ENCODE results near the gene TIMM50. TPM values are rescaled to one million over a fixed set of nuclear protein-coding genes. Genes with fewer than 3 reads are reported as not detected.

The TIMM50 gene
- total and polyA plus RNA-seq, 2 of the 8 experiments (the other 6 are each of a cell fraction or from before 2014, with no cell fraction given) = 155 to 187 TPM

DNA sequence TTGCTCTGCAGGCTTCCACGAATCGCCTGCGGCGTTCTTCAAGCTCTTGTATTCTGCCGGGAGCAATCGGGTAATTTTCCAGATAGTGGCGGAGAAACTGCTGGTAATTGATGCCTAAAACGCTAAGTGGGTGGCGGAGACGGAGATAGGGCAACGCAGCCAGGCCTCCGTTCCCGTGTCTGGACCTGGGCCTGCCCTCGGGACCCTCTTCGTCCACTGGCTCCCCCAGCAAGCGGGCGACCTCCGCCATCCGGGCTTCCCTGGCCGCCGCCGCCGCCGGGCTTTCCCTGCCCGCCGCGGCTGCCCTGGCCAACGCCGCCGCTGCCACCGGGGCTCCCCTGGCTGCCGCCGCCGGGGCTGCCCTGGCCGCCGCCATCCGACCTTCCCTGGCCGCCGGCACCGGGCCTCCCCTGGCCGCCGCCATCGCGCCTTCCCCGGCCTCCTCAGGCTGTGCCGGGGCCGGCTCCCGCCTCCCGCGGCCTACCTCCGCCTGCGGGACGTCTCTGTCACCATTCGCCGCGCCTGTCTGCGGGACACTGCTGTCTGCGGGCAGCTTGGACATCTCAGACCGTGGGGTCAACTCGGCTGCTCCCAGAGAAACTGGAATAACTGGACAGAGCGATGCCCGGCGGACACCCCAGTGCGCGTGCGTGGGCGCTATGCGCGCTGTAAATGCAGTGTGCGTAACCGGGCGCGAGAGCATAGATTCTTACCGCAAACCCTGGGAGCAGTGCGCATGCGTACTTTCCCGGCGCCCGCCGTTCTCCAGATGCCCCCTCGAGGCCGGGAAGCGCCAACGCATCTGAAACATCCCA lies 59.1 kb downstream of the TIMM50 start, which contains the start of gene EID2 (continued):
- no peak for TF ChIP-seq CHD7 (IDR thresholded peaks at IDR 0.05; ENCODE audit: insufficient replicate concordance, low read length)
- TF ChIP-seq CHD1 (IDR thresholded peaks at IDR 0.05; ENCODE audit: low read depth, low read length) = no peak
- TF ChIP-seq TEAD4 (IDR thresholded peaks at IDR 0.05; ENCODE audit: low read depth, low read length) = peak; percentile 52
- no peak for TF ChIP-seq SRF (IDR thresholded peaks at IDR 0.05; ENCODE audit: low read depth, low read length)
- no peak for TF ChIP-seq NANOG (IDR thresholded peaks at IDR 0.05; ENCODE audit: insufficient read depth, low read depth, low read length, poor library complexity, severe bottlenecking)
- TF ChIP-seq POLR2AphosphoS5 (IDR thresholded peaks at IDR 0.05; ENCODE audit: low read depth, low read length) = peak; percentile 88
- TF ChIP-seq RXRA (IDR thresholded peaks at IDR 0.05; ENCODE audit: insufficient read depth, low read depth, low read length) = no peak
- peak; percentile 79 for TF ChIP-seq TBP (IDR thresholded peaks at IDR 0.05; ENCODE audit: low read depth, low read length)
- no peak for TF ChIP-seq POU5F1 (IDR thresholded peaks at IDR 0.05; ENCODE audit: low read depth, low read length)
- TF ChIP-seq KDM1A (IDR thresholded peaks at IDR 0.05; ENCODE audit: borderline replicate concordance, low read length) = no peak
- TF ChIP-seq CEBPB (IDR thresholded peaks at IDR 0.05; ENCODE audit: low read depth, low read length) = no peak

All from H1 (cell line).